Activated CD8-positive, alpha-beta memory T cell treated with anti-CD3 and anti-CD28 coated beads, Interleukin-2, amount 50 U/mL, for 48 hours (primary cell): ENCODE data around the gene TMEM108.
A peak's percentile ranks its signal among the peaks of the same experiment; 100 is the strongest.
"Not testable (repeated sequence)": the region's sequence is repeated elsewhere in the genome, so short reads cannot be mapped to it uniquely, and the experiment has no call there.

Source experiments
- DNase-seq: peaks from one replicate; pipeline ENCODE4 v3.0.0-alpha.2; 2020

Gene TMEM108

GRCh38 chr3:133038089-133038730 lies at the start of gene TMEM108:
TMEM108 (plus strand) TSS chr3:133038391.
- DNase-seq = peak; percentile 71

- DNase-seq = no peak
Observed at GRCh38 chr3:132995971-132996370, 42.2 kb upstream of the TMEM108 start.

- DNase-seq = no peak
Observed at GRCh38 chr3:132997404-132998185, 40.6 kb upstream of the TMEM108 start.

- DNase-seq = not testable (repeated sequence)
Observed at GRCh38 chr3:133005032-133005431, 33.2 kb upstream of the TMEM108 start.

GRCh38 chr3:133007601-133008000 lies 30.6 kb upstream of the TMEM108 start:
- DNase-seq = no peak

GRCh38 chr3:133014325-133014724 lies 23.9 kb upstream of the TMEM108 start:
- DNase-seq = no peak

GRCh38 chr3:133015573-133015972 lies 22.6 kb upstream of the TMEM108 start:
- DNase-seq = not testable (repeated sequence)

- no peak for DNase-seq
Observed at GRCh38 chr3:133016838-133017309, 21.3 kb upstream of the TMEM108 start.

GRCh38 chr3:133018921-133019320 lies 19.3 kb upstream of the TMEM108 start:
- DNase-seq = no peak

GRCh38 chr3:133021206-133021605 lies 17.0 kb upstream of the TMEM108 start:
- no peak for DNase-seq

GRCh38 chr3:133023362-133023761 lies 14.8 kb upstream of the TMEM108 start:
- DNase-seq = no peak

GRCh38 chr3:133025546-133025945 lies 12.6 kb upstream of the TMEM108 start:
- no peak for DNase-seq

GRCh38 chr3:133032301-133032700 lies 5.9 kb upstream of the TMEM108 start:
- DNase-seq = no peak

GRCh38 chr3:133037436-133037835 lies 755 bp upstream of the TMEM108 start:
- no peak for DNase-seq

- DNase-seq = peak; percentile 50
Observed at GRCh38 chr3:133038731-133039375, 662 bp downstream of the TMEM108 start.

- peak; percentile 55 for DNase-seq
Observed at GRCh38 chr3:133040696-133041523, 2.7 kb downstream of the TMEM108 start.

- no peak for DNase-seq
Observed at GRCh38 chr3:133041524-133041829, 3.3 kb downstream of the TMEM108 start.

GRCh38 chr3:133042778-133043177 lies 4.6 kb downstream of the TMEM108 start:
- no peak for DNase-seq

- DNase-seq = no peak
Observed at GRCh38 chr3:133047980-133048379, 9.8 kb downstream of the TMEM108 start.

- DNase-seq = no peak
Observed at GRCh38 chr3:133049491-133049890, 11.3 kb downstream of the TMEM108 start.

GRCh38 chr3:133050891-133051290 lies 12.7 kb downstream of the TMEM108 start:
- DNase-seq = no peak

GRCh38 chr3:133053532-133053931 lies 15.3 kb downstream of the TMEM108 start:
- no peak for DNase-seq

- DNase-seq = no peak
Observed at GRCh38 chr3:133054586-133054985, 16.4 kb downstream of the TMEM108 start.
